Stomach (tissue), 9 donors: ENCODE data around the gene PCNT. TPM values are rescaled to one million over a fixed set of nuclear protein-coding genes. Genes with fewer than 3 reads are reported as not detected.

ENCODE experiments used
- DNase-seq, 2 donors: peaks; one replicate each; pipeline versions ENCODE4 v3.0.0 to v3.0.0-alpha.2; 2013 to 2019
- H3K27ac ChIP-seq, 5 donors: fragments of 200-600 bp in 4 of 5; sonication (generic) in 4 of 5; one replicate each; pipeline ENCODE4 v1.5.1; 2013 to 2019; ENCODE audit warnings: mild to moderate bottlenecking in 1 of 5, moderate library complexity in 1 of 5
- H3K27me3 ChIP-seq, 3 donors: fragments of 200-600 bp; sonication (generic); one replicate each; pipeline ENCODE4 v1.5.1; 2017 to 2019; ENCODE audit warnings: mixed run types in 1 of 3
- H3K36me3 ChIP-seq, 4 donors: fragments of 200-600 bp; sonication (generic); 1 replicate in 3 of 4; 2 replicates in 1 of 4; pipeline ENCODE4 v1.5.1; 2016 to 2019
- H3K4me1 ChIP-seq, 4 donors: fragments of 200-600 bp; sonication (generic); one replicate each; pipeline ENCODE4 v1.5.1; 2016 to 2019
- H3K4me3 ChIP-seq, 4 donors: fragments of 200-600 bp; sonication (generic) in 3 of 4; one replicate each; pipeline ENCODE4 v1.5.1; 2016 to 2019; ENCODE audit warnings: mild to moderate bottlenecking in 1 of 4
- H3K9me3 ChIP-seq, 4 donors: fragments of 200-600 bp; sonication (generic); one replicate each; pipeline ENCODE4 v1.5.1; 2016 to 2019
- EP300 ChIP-seq: sonication (generic); formaldehyde crosslinking; IDR thresholded peaks from one replicate; pipeline ENCODE4 v1.6.1; 2017; ENCODE audit warnings: antibody characterized with exemption
- POLR2A ChIP-seq, 4 donors: fragments of 450-650 bp; IDR thresholded peaks; one replicate each; pipeline ENCODE4 v1.6.1; 2016; ENCODE audit warnings: antibody characterized with exemption in 4 of 4, control low read depth in 2 of 4, mild to moderate bottlenecking in 1 of 4, moderate library complexity in 1 of 4
- POLR2AphosphoS5 ChIP-seq, 3 donors: sonication (generic); formaldehyde crosslinking; IDR thresholded peaks; one replicate each; pipeline ENCODE4 v1.6.1; 2016; ENCODE audit warnings: antibody characterized with exemption in 3 of 3
- WGBS, 5 donors: extraction: QIAGEN DNeasy Blood & Tissue Kit in 3 of 5; methylation state at CpG; one replicate each; pipeline versions ENCODE4 v1.1.5 to v1.1.7; 2013 to 2018; 5-methylcytosine and 5-hydroxymethylcytosine counted together
- intact Hi-C: fragments of 100-400 bp; cut with DNase I; formaldehyde crosslinking; loops from one replicate; pipeline ENCODE4 v1.15.1; 2023; ENCODE audit warnings: low total_unique reads
- polyA plus RNA-seq, 3 donors: library from polyadenylated mRNA; stranded (reverse); fragments of 200-250 nt; gene quantifications; one replicate each; pipeline ENCODE4 v1.2.3, GENCODE V29; 2013
- total RNA-seq, 5 donors: library from RNA; depleted of rRNA; stranded (reverse); fragments of >200 nt; gene quantifications; one replicate each; pipeline versions ENCODE4 v1.1.0 to v1.2.3, GENCODE V29; 2014 to 2016
- TF ChIP-seq, protein P1 (sequence below), 7 experiments: fragments of 450-650 bp in 4 of 7; fragments of 200-600 bp in 3 of 7; sonication (generic) in 3 of 7; IDR thresholded peaks; one replicate each; pipeline ENCODE4 v1.5.1; 2016 to 2019; ENCODE audit warnings: antibody characterized with exemption in 7 of 7, control low read depth in 2 of 7, mild to moderate bottlenecking in 1 of 7
- donor health status: healthy with polysubstance abuse.
- donor health status: Bipolar disorder and iron deficiency.
- donor health status: healthy.

Gene PCNT
- total and polyA plus RNA-seq, 8 donors, result 4.7 to 133 (median 38.4) TPM

DNA sequence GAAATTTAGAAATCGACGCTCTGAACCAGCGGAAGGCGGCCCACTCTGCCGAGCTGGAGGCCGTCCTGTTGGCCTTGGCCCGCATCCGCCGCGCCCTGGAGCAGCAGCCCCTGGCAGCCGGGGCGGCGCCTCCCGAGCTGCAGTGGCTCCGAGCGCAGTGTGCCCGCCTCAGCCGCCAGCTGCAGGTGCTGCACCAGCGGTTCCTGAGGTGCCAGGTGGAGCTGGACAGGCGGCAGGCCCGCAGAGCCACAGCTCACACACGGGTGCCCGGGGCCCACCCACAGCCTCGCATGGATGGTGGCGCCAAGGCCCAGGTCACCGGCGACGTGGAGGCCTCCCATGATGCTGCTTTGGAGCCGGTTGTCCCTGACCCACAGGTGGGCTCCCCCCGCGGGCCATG lies 87.7 kb downstream of the PCNT start:
- no peak overlapping the region for H3K27ac ChIP-seq
- H3K9me3 ChIP-seq, result no peaks in the 10 kb centered on the region
- intact Hi-C loops, result no loop called here
- no peak for DNase-seq
- WGBS, 5 donors, result 90 to 97% (median 93%) methylated on average over 14 to 31 of the region's 31 CpGs
- peaks cover 22 to 83% (median 64%) of the 10 kb centered on the region in 4 donors for H3K36me3 ChIP-seq
- H3K4me1 ChIP-seq, result no peaks in the 10 kb centered on the region
- H3K4me3 ChIP-seq, result no peak overlapping the region
- TF ChIP-seq, protein P1, sequence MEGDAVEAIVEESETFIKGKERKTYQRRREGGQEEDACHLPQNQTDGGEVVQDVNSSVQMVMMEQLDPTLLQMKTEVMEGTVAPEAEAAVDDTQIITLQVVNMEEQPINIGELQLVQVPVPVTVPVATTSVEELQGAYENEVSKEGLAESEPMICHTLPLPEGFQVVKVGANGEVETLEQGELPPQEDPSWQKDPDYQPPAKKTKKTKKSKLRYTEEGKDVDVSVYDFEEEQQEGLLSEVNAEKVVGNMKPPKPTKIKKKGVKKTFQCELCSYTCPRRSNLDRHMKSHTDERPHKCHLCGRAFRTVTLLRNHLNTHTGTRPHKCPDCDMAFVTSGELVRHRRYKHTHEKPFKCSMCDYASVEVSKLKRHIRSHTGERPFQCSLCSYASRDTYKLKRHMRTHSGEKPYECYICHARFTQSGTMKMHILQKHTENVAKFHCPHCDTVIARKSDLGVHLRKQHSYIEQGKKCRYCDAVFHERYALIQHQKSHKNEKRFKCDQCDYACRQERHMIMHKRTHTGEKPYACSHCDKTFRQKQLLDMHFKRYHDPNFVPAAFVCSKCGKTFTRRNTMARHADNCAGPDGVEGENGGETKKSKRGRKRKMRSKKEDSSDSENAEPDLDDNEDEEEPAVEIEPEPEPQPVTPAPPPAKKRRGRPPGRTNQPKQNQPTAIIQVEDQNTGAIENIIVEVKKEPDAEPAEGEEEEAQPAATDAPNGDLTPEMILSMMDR (IDR thresholded peaks at IDR 0.05), result no peak
- TF ChIP-seq POLR2A (IDR thresholded peaks at IDR 0.05), result no peak
- TF ChIP-seq EP300, result no peak
- no peak for TF ChIP-seq POLR2AphosphoS5 (IDR thresholded peaks at IDR 0.05)
- no peaks in the 10 kb centered on the region for H3K27me3 ChIP-seq

DNA sequence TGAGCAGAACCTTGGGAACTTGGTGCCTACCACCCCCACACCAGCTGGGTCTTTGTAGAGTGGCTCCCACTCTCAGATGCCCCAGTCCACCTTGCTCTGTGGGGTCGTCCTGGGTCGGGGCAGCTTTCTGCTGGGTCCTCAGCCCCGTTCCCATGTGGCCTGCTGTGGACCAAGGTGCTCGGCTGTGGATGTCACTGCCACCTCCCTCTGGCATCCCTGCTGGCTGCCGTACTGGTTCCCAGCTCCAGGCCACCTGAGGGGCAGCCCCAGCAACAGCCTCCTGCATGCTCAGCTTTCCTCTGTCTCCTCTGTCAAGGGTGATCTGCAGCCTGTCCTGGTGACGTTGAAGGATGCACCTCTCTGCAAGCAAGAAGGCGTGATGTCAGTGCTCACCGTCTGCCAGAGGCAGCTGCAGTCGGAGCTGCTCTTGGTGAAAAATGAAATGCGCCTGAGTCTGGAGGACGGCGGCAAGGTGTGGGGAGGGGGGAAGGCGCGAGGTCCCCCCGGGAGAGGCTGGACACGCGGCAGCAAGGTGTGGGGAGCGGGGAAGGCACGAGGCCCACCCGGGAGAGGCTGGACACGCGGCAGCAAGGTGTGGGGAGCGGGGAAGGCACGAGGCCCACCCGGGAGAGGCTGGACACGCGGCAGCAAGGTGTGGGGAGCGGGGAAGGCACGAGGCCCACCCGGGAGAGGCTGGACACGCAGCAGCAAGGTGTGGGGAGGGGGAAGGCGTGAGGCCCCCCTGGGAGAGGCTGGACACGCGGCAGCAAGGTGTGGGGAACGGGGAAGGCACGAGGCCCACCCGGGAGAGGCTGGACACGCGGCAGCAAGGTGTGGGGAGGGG lies 88.8 kb downstream of the PCNT start:
- no peaks in the 10 kb centered on the region for H3K9me3 ChIP-seq
- TF ChIP-seq POLR2A (IDR thresholded peaks at IDR 0.05), result no peak
- DNase-seq, result no peak
- no peaks in the 10 kb centered on the region for H3K27me3 ChIP-seq
- no peak overlapping the region for H3K27ac ChIP-seq
- intact Hi-C loops, result no loop called here
- no peaks in the 10 kb centered on the region for H3K4me1 ChIP-seq
- H3K36me3 ChIP-seq, result peaks cover 23 to 89% (median 73%) of the 10 kb centered on the region in 4 donors
- 83 to 90% (median 87%) methylated on average over 27 to 39 of the region's 39 CpGs for WGBS, 5 donors
- H3K4me3 ChIP-seq, result no peak overlapping the region

DNA sequence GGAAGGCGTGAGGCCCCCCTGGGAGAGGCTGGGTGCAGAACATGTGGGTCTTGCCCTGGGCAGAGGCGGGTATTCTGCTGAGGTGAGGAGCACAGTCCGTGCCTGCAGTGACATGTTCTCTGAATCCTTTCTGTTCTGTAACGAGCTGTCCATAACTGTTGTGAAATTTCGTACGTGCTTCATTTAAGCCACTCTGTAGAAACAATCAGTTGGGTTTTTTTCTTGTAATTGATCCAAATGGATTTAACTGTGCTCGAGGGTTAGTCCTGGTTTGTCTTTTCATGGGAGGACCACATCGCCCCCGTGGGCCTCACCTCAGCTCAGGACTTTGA lies 89.4 kb downstream of the PCNT start:
- Histone ChIP-seq H3K36me3 (peaks cover 24 to 94% (median 77%) of the 10 kb centered on the region in 4 donors), H3K4me3 (no peak overlapping the region), H3K27me3 (no peaks in the 10 kb centered on the region), H3K9me3 (no peaks in the 10 kb centered on the region), H3K4me1 (no peaks in the 10 kb centered on the region), H3K27ac (no peak overlapping the region)
- DNase-seq, result no peak
- no peak for TF ChIP-seq EP300
- TF ChIP-seq POLR2A (IDR thresholded peaks at IDR 0.05), result no peak
- TF ChIP-seq POLR2AphosphoS5 (IDR thresholded peaks at IDR 0.05), result no peak
- TF ChIP-seq, protein P1 (IDR thresholded peaks at IDR 0.05), result no peak
- intact Hi-C loops, result no loop called here
- 79 to 97% (median 91%) methylated on average over 9 of the region's 9 CpGs for WGBS, 5 donors

DNA sequence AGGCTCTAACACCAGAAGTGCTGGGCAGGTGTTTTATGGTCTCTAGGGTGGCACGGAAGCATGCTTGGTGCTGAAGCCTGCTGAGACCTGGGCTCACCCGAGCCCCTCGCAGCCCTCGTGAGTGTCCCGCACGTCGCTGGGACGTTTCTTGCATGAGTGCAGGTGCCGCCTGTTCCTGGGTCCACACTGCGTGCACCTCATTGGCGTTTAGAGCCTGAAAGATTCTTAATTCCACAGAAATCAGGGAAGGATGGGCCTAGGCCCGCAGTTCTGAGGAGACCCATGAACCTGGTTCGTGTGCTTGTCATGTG lies 91.0 kb downstream of the PCNT start:
- intact Hi-C loops, result no loop called here
- TF ChIP-seq EP300, result no peak
- TF ChIP-seq, protein P1 (IDR thresholded peaks at IDR 0.05), result no peak
- no peak for TF ChIP-seq POLR2A (IDR thresholded peaks at IDR 0.05)
- no peak for TF ChIP-seq POLR2AphosphoS5 (IDR thresholded peaks at IDR 0.05)
- Histone ChIP-seq H3K9me3 (no peaks in the 10 kb centered on the region), H3K4me1 (no peaks in the 10 kb centered on the region), H3K27me3 (no peaks in the 10 kb centered on the region), H3K4me3 (no peak overlapping the region), H3K36me3 (peaks cover 34 to 97% (median 85%) of the 10 kb centered on the region in 4 donors), H3K27ac (no peak overlapping the region)
- no peak for DNase-seq
- WGBS, 5 donors, result 92 to 97% (median 96%) methylated on average over 13 of the region's 13 CpGs

DNA sequence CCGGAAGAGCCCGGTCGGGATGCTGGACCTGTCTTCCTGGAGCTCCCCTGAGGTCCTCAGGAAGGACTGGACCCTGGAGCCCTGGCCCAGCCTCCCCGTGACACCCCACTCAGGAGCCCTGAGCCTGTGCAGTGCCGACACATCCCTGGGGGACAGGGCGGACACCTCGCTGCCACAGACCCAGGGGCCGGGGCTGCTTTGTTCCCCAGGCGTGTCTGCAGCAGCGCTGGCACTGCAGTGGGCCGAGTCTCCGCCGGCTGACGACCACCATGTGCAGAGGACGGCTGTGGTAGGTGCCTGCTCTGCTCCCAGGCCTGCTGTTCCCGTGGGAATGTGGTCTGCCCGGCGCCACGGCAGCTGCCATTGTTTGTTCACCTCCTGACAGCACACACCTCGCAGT lies 92.6 kb downstream of the PCNT start:
- Histone ChIP-seq H3K27me3 (no peaks in the 10 kb centered on the region), H3K4me3 (no peak overlapping the region), H3K27ac (no peak overlapping the region), H3K4me1 (no peaks in the 10 kb centered on the region), H3K36me3 (peaks cover 27 to 96% (median 87%) of the 10 kb centered on the region in 4 donors), H3K9me3 (no peaks in the 10 kb centered on the region)
- DNase-seq, result no peak
- WGBS, 5 donors, result 91 to 100% (median 93%) methylated on average over 1 to 20 of the region's 20 CpGs
- TF ChIP-seq, protein P1 (IDR thresholded peaks at IDR 0.05), result no peak
- TF ChIP-seq POLR2A (IDR thresholded peaks at IDR 0.05) (no peak), POLR2AphosphoS5 (IDR thresholded peaks at IDR 0.05) (no peak), EP300 (no peak)
- intact Hi-C loops, result no loop called here
